Stimulated activated CD4-positive, alpha-beta T cell treated with anti-CD3 and anti-CD28 coated beads, Interleukin-2, amount 100 ng/mL, for 24 hours (primary cell): ENCODE results near the gene CREB5.
"Not testable (repeated sequence)": the region's sequence is repeated elsewhere in the genome, so short reads cannot be mapped to it uniquely, and the experiment has no call there.

ENCODE experiments used
- DNase-seq, 2 donors: peaks; one replicate each; pipeline ENCODE4 v3.0.0-alpha.2; 2020

CREB5 gene

GRCh38 chr7:28758186-28758585, 345.9 kb downstream of the CREB5 start:
- DNase-seq, result no peak

GRCh38 chr7:28759475-28759971, 347.2 kb downstream of the CREB5 start:
- no peak for DNase-seq

- DNase-seq, result no peak
Observed at GRCh38 chr7:28761505-28761904, 349.2 kb downstream of the CREB5 start.

DNA sequence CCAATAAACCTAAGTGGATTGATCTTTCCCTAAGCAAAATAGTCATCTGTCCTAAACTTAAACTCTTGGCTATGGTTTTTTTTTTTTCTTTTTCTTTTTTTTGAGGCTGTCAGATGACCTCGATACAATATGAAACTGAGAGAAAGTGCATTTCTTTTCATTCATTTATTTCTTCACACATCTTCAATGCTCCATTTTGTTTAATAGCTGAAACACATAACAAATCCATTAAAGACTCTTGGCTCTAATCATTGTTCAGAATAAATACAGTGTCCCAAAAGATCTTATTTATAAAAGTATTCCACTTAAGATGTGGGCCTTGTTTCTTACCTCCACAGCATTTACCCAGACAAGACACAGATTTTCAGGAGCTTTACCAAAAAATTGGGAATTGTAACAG, 350.3 kb downstream of the CREB5 start:
- DNase-seq, result no peak

DNA sequence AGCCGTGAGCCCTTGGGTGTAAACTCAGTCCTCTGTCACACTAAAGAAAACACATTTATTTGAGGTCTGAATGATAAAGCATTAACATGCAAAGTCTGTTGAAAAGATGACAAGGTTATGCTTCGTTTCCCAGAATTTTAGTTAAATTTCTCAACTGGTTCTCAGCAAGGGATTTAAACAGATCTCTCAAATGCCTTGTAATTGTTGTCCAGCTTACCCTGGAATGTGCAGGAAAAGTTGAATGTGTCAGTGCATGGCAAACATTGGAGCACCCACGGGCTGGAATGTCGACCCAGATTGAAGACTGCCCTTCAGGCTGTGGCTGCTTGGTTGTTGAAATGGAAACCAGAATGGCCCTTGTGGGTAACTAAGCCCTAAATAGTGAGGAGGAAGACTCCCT, 354.0 kb downstream of the CREB5 start:
- no peak for DNase-seq

GRCh38 chr7:28767356-28767755, 355.0 kb downstream of the CREB5 start:
- no peak for DNase-seq

- DNase-seq, result no peak
Observed at GRCh38 chr7:28768577-28769147, 356.3 kb downstream of the CREB5 start.

- DNase-seq, result no peak
Observed at GRCh38 chr7:28771906-28772622, 359.7 kb downstream of the CREB5 start.

DNA sequence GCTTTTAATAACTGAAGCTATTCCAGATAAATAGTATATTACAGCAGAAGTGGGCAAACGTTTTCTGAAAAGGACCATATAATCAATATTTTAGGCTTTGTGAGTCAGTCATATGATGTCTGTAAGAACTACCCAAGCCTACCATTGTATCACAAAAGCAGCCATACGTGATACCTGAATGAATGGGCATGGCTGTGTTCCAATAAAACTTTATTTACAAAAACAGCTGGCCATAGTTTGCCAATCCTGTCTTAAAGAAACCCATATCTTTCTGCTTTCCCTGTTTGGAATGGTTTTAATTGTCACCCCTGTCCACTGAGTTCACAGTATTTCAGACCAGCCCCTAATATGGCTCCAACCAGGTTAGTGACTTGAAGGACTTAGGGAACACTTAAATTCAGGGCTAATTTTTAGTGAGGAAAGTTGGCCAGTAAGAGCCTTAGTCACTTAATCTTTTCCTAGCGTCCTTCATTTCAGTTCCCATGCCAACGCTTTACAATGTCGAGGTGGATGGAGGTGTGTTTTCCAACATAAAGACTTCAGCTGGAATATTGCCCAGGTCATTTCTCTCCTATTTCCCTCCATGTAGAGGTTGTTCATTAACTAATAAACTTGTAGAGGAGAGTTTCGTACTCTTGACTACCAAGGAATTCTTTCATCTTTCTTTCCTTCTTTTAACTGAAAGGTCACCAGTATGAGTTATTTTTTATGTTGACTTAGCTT, 361.3 kb downstream of the CREB5 start:
- DNase-seq, result no peak

DNA sequence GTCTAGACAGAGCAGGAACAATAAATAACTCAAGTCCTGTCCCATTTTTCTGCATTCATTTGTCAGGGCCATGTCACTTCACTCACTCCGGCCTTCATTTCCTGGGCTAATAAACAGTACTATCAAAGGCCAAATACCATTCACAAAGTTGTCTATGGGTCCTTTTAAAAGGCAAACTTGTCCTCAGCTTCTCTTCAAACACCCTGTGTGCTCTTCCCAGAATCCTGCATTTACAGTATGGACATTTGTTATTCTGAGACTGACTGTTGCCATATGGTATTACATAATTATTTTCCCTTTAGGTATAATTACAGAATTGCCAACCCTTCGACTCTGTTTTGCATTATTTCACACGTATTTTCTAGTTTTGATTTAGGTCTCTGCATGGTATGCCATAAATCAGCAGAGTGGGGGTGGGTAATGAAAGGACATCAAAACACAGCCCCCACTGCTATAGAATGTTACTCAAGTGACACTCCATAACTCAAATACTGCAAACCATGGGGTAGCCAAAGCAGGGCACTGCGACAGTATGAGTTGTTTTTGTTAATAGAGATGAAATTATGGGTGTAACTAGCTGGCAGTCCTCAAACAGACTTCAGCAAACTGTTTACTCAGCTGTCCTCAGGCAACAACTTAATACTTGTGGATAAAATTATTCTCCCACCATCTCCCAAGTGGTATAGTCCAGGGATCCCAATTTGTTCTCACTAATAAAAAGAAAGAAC, 362.1 kb downstream of the CREB5 start:
- no peak for DNase-seq

GRCh38 chr7:28776463-28777157, 364.3 kb downstream of the CREB5 start:
- DNase-seq, result no peak

GRCh38 chr7:28778786-28779185, 366.5 kb downstream of the CREB5 start:
- no peak for DNase-seq

DNA sequence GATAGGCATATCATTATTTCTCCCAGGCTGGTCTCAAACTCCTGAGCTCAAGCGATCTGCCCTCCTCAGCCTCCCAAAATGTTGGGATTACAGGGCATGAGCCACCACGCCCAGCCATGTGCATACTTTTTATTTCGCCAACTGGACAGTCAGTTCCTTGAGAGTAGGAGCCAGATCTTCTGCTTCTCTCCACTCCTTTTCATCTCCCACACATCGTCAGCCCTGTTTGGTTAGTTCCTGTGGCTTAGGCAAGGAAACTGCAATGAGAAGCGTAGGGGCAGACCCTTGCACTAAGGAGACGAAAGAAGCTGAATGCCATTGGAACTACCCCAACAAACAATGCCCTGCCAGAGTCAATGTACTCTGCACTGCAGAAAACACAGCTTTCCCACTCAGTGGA, 367.6 kb downstream of the CREB5 start:
- no peak for DNase-seq

- no peak for DNase-seq
Observed at GRCh38 chr7:28782362-28782761, 370.0 kb downstream of the CREB5 start.

- no peak for DNase-seq
Observed at GRCh38 chr7:28784171-28784902, 372.0 kb downstream of the CREB5 start.

- no peak for DNase-seq
Observed at GRCh38 chr7:28785041-28785995, 373.0 kb downstream of the CREB5 start.

GRCh38 chr7:28786156-28786555, 373.8 kb downstream of the CREB5 start:
- not testable (repeated sequence) for DNase-seq

- no peak for DNase-seq
Observed at GRCh38 chr7:28787106-28787505, 374.8 kb downstream of the CREB5 start.

DNA sequence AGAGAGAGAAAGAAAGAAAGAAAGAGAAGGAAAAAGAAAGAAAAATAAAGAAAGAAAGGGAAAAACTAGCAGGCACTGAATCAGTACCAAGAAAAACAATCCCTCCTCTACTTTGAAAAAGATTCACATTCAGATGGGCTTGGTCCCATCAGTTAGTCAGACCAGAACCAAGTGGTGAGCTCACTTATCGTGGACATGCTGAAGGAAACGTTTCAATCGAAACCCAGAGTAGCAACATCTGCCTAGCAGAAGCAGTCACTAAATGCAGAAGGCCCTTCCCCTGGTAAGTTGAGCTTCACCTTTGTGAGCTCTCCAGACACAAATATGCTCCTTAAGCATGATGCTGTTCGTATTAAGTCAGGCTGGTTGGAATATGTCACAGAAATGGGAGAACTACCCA, 378.1 kb downstream of the CREB5 start:
- no peak for DNase-seq

DNA sequence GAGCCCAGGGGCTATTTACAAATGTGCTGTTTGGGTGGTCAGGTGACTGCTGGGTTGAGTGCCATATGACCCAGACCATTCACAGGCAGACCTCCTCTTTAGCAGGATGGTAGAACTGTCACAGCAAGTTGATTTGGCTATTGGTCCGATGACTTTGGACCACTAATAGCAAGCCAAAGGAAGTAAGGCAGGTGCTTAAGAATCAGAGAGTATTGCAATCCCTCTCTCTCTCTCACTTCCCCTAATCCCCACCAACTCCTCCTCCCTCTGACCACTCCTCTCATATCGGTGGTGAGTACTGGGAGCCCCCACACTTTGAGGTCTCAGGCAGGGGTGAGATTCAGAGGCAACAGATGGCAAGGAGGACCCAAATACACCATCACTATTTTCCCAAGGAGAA, 380.5 kb downstream of the CREB5 start:
- DNase-seq, result no peak
